ENCODE data around the gene ZC3H6.

- TF ChIP-seq CTCF (conservative IDR thresholded peaks at IDR 0.05; ENCODE audit: low read length) (no peak), EZH2phosphoT487 (IDR thresholded peaks at IDR 0.05; ENCODE audit: borderline replicate concordance) (no peak)
These were observed 6.8 kb upstream of the ZC3H6 start for GRCh38 chr2:112268547-112268946.
